Lung (tissue), 12 donors: ENCODE results near the gene HFE. TPM values are rescaled to one million over a fixed set of nuclear protein-coding genes. Genes with fewer than 3 reads are reported as not detected.
A peak's percentile ranks its signal among the peaks of the same experiment; 100 is the strongest.
"Not testable (repeated sequence)": the region's sequence is repeated elsewhere in the genome, so short reads cannot be mapped to it uniquely, and the experiment has no call there.

ENCODE experiments used
- ATAC-seq: fragments of 200-7000 bp; cut with Tn5 transposase; one replicate; pipeline ENCODE4 v1.9.1; 2020; ENCODE audit warnings: moderate number of reproducible peaks; ENCODE audit not compliant: insufficient read depth, low FRiP score
- DNase-seq, 3 donors: peaks; one replicate each; pipeline ENCODE4 v3.0.0-alpha.2; 2013 to 2017
- H3K27ac ChIP-seq, 2 donors: one replicate each; pipeline ENCODE4 v1.5.1; 2013; ENCODE audit warnings: mild to moderate bottlenecking in 2 of 2, moderate library complexity in 2 of 2, control low read depth in 1 of 2, inconsistent platforms in 1 of 2, low read depth in 1 of 2, low read length in 1 of 2
- H3K27me3 ChIP-seq, 3 donors: one replicate each; pipeline ENCODE4 v1.5.1; 2013; ENCODE audit warnings: low read length in 2 of 3; ENCODE audit not compliant: control insufficient read depth in 3 of 3, insufficient read depth in 3 of 3
- H3K36me3 ChIP-seq, 4 donors: one replicate each; pipeline ENCODE4 v1.5.1; 2013; ENCODE audit warnings: low read length in 4 of 4, mild to moderate bottlenecking in 1 of 4, moderate library complexity in 1 of 4; ENCODE audit not compliant: control insufficient read depth in 4 of 4, insufficient read depth in 4 of 4
- H3K4me1 ChIP-seq, 5 donors: one replicate each; pipeline ENCODE4 v1.5.1; 2013; ENCODE audit warnings: low read length in 5 of 5, mild to moderate bottlenecking in 2 of 5, moderate library complexity in 1 of 5; ENCODE audit not compliant: control insufficient read depth in 5 of 5, insufficient read depth in 5 of 5
- H3K4me3 ChIP-seq: one replicate; pipeline ENCODE4 v1.5.1; 2013; ENCODE audit warnings: mild to moderate bottlenecking, control low read depth, moderate library complexity
- H3K9ac ChIP-seq, 2 donors: one replicate each; pipeline ENCODE4 v1.5.1; 2013; ENCODE audit warnings: low read length in 2 of 2, control low read depth in 1 of 2; ENCODE audit not compliant: insufficient read depth in 1 of 2
- H3K9me3 ChIP-seq, 4 donors: one replicate each; pipeline ENCODE4 v1.5.1; 2013; ENCODE audit warnings: low read length in 3 of 4, mild to moderate bottlenecking in 1 of 4, moderate library complexity in 1 of 4; ENCODE audit not compliant: control insufficient read depth in 4 of 4, insufficient read depth in 3 of 4
- WGBS, 2 donors: extraction: QIAGEN DNeasy Blood & Tissue Kit; methylation state at CpG; one replicate each; pipeline ENCODE4 v1.1.7; 2013; 5-methylcytosine and 5-hydroxymethylcytosine counted together
- polyA plus RNA-seq, 2 donors: library from polyadenylated mRNA; stranded (reverse); fragments of 200-250 nt; gene quantifications; one replicate each; pipeline ENCODE4 v1.2.1, GENCODE V29; 2013
- total RNA-seq, 2 donors: library from RNA; depleted of rRNA in 1 of 2; stranded (reverse); fragments of >200 nt in 1 of 2; gene quantifications; one replicate each; pipeline ENCODE4 v1.2.1, GENCODE V29; 2014 to 2021
- TF ChIP-seq, protein P1 (sequence below): IDR thresholded peaks from 2 replicates; pipeline ENCODE4 v1.5.1; 2012; ENCODE audit warnings: mild to moderate bottlenecking; ENCODE audit errors: control extremely low read depth, extremely low read depth
- donor health status: control.
- donor health status: control.
- donor health status: Bipolar disorder and iron deficiency.
- donor health status: healthy.
- donor health status: DM: yes; HTN: yes; CAD: no.

Gene HFE
- total and polyA plus RNA-seq, 4 donors, result 3.1 to 10.7 (median 7.0) TPM

GRCh38 chr6:26057899-26058298 lies 29.3 kb upstream of the HFE start:
- ATAC-seq (no peak), DNase-seq (no peak)
- H3K4me3 ChIP-seq, result no peak overlapping the region
- WGBS, 2 donors, result 90 to 91% methylated on average over 3 of the region's 3 CpGs
- H3K36me3 ChIP-seq, result no peaks in the 10 kb centered on the region
- TF ChIP-seq, protein P1, sequence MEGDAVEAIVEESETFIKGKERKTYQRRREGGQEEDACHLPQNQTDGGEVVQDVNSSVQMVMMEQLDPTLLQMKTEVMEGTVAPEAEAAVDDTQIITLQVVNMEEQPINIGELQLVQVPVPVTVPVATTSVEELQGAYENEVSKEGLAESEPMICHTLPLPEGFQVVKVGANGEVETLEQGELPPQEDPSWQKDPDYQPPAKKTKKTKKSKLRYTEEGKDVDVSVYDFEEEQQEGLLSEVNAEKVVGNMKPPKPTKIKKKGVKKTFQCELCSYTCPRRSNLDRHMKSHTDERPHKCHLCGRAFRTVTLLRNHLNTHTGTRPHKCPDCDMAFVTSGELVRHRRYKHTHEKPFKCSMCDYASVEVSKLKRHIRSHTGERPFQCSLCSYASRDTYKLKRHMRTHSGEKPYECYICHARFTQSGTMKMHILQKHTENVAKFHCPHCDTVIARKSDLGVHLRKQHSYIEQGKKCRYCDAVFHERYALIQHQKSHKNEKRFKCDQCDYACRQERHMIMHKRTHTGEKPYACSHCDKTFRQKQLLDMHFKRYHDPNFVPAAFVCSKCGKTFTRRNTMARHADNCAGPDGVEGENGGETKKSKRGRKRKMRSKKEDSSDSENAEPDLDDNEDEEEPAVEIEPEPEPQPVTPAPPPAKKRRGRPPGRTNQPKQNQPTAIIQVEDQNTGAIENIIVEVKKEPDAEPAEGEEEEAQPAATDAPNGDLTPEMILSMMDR, result no peak
- no peaks in the 10 kb centered on the region for H3K9me3 ChIP-seq
- H3K27ac ChIP-seq, result no peak overlapping the region
- H3K27me3 ChIP-seq, result no peaks in the 10 kb centered on the region
- H3K4me1 ChIP-seq, result peaks cover 0 to 17% (median 0%) of the 10 kb centered on the region in 5 donors
- no peak overlapping the region for H3K9ac ChIP-seq

DNA sequence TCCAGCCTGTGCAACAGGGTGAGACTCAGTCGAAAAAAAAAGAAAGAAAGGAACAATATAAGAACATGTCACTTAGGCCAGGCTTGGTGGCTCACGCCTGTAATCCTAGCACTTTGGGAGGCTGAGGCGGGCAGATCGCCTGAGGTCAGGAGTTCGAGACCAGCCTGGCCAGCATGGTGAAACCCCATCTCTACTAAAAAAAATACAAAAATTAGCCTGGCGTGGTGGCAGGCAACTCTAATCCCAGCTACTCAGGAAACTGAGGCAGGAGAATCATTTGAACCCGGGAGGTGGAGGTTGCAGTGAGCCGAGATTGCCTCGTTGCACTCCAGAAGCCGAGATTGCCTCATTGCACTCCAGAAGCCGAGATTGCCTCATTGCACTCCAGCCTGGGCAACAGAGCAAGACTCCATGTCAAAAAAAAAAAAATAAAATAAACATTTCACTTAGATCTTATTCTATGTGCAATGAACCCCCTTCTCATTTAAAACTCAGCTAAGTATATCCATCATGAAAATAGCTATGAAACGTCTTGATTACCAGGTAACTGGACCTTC lies 28.7 kb upstream of the HFE start:
- WGBS, 2 donors, result 93 to 96% methylated on average over 12 of the region's 12 CpGs
- H3K36me3 ChIP-seq, DNase-seq, H3K9me3 ChIP-seq, ATAC-seq, H3K4me3 ChIP-seq, H3K9ac ChIP-seq, H3K27me3 ChIP-seq, H3K27ac ChIP-seq: not testable (repeated sequence)
- peaks cover 0 to 16% (median 0%) of the 10 kb centered on the region in 5 donors for H3K4me1 ChIP-seq

GRCh38 chr6:26059941-26060340 lies 27.3 kb upstream of the HFE start:
- WGBS, 2 donors, result 85% methylated on average over 4 of the region's 4 CpGs
- H3K27me3 ChIP-seq, result no peaks in the 10 kb centered on the region
- no peak overlapping the region for H3K27ac ChIP-seq
- H3K4me1 ChIP-seq, result peaks cover 0 to 4% (median 0%) of the 10 kb centered on the region in 5 donors
- TF ChIP-seq, protein P1, result no peak
- no peak overlapping the region for H3K4me3 ChIP-seq
- H3K36me3 ChIP-seq, result no peaks in the 10 kb centered on the region
- no peaks in the 10 kb centered on the region for H3K9me3 ChIP-seq
- ATAC-seq (no peak), DNase-seq (no peak)
- H3K9ac ChIP-seq, result no peak overlapping the region

GRCh38 chr6:26064619-26065257 lies 22.5 kb upstream of the HFE start:
- H3K9ac ChIP-seq, result no peak overlapping the region
- no peaks in the 10 kb centered on the region for H3K9me3 ChIP-seq
- H3K4me3 ChIP-seq, result no peak overlapping the region
- peak; percentile 36 to 71 (median 62) for DNase-seq
- 32 to 33% methylated on average over 10 of the region's 10 CpGs for WGBS, 2 donors
- TF ChIP-seq, protein P1, result peak; percentile 67
- H3K4me1 ChIP-seq, result peaks cover 0 to 6% (median 0%) of the 10 kb centered on the region in 5 donors
- H3K27me3 ChIP-seq, result no peaks in the 10 kb centered on the region
- no peaks in the 10 kb centered on the region for H3K36me3 ChIP-seq
- no peak for ATAC-seq
- no peak overlapping the region for H3K27ac ChIP-seq
